Jurkat, Clone E6-1 (cell line): ENCODE measurements around the gene EML3.
"Not testable (repeated sequence)": the region's sequence is repeated elsewhere in the genome, so short reads cannot be mapped to it uniquely, and the experiment has no call there.

ENCODE experiments used
- DNase-seq: peaks from one replicate; pipeline ENCODE4 v3.0.0-alpha.2; 2011; ENCODE audit warnings: low read depth, low spot score
- H3K4me3 ChIP-seq: 2 replicates; pipeline ENCODE4 v1.5.1; 2011; ENCODE audit warnings: mild to moderate bottlenecking, low read length, control low read depth, moderate library complexity

Gene EML3

GRCh38 chr11:62575837-62576236 is 36.7 kb downstream of the EML3 start:
- DNase-seq, result no peak
- H3K4me3 ChIP-seq, result no peak overlapping the region

- DNase-seq, result no peak
- peak overlapping the region; percentile 83; the same call in 1 of the 2 replicates for H3K4me3 ChIP-seq
Observed at GRCh38 chr11:62575156-62575555, 37.4 kb downstream of the EML3 start.

GRCh38 chr11:62574363-62575071 is 38.1 kb downstream of the EML3 start:
- H3K4me3 ChIP-seq, result peak overlapping the region; percentile 83
- DNase-seq, result no peak

GRCh38 chr11:62573592-62574362 is 38.8 kb downstream of the EML3 start, which contains the start of gene EEF1G:
TSS of gene EEF1G (minus strand) at chr11:62573891. CDS start at chr11:62573842, 49 bp downstream.
- H3K4me3 ChIP-seq, result peak within 1 kb of the TSS; percentile 83
- peak; percentile 100 for DNase-seq

- peak overlapping the region; percentile 83 for H3K4me3 ChIP-seq
- no peak for DNase-seq
Observed at GRCh38 chr11:62573006-62573591, 39.5 kb downstream of the EML3 start.

GRCh38 chr11:62572431-62572830 is 40.1 kb downstream of the EML3 start:
- DNase-seq, result no peak
- H3K4me3 ChIP-seq, result peak overlapping the region; percentile 83

GRCh38 chr11:62571493-62571892 is 41.1 kb downstream of the EML3 start:
- DNase-seq, H3K4me3 ChIP-seq: not testable (repeated sequence)

GRCh38 chr11:62570903-62571302 is 41.7 kb downstream of the EML3 start:
- H3K4me3 ChIP-seq, DNase-seq: not testable (repeated sequence)

- DNase-seq, result no peak
- H3K4me3 ChIP-seq, result no peak overlapping the region
Observed at GRCh38 chr11:62569611-62570010, 43.0 kb downstream of the EML3 start.

- H3K4me3 ChIP-seq, result no peak overlapping the region
- DNase-seq, result no peak
Observed at GRCh38 chr11:62567018-62567633, 45.4 kb downstream of the EML3 start.

GRCh38 chr11:62566247-62566646 is 46.3 kb downstream of the EML3 start:
- no peak for DNase-seq
- H3K4me3 ChIP-seq, result no peak overlapping the region

GRCh38 chr11:62565100-62565802 is 47.3 kb downstream of the EML3 start:
- no peak for DNase-seq
- no peak overlapping the region for H3K4me3 ChIP-seq

GRCh38 chr11:62561677-62562230 is 50.8 kb downstream of the EML3 start:
- not testable (repeated sequence) for H3K4me3 ChIP-seq

GRCh38 chr11:62560566-62561103 is 51.9 kb downstream of the EML3 start:
- DNase-seq, result peak; percentile 56
- no peak overlapping the region for H3K4me3 ChIP-seq

More at GRCh38 chr11:62561677-62562230, 50.8 kb downstream of the EML3 start:
- not testable (repeated sequence) for DNase-seq

GRCh38 chr11:62559626-62560025 is 52.9 kb downstream of the EML3 start:
- DNase-seq, result not testable (repeated sequence)

GRCh38 chr11:62559204-62559603 is 53.4 kb downstream of the EML3 start:
- no peak for DNase-seq

More at GRCh38 chr11:62559626-62560025, 52.9 kb downstream of the EML3 start:
- not testable (repeated sequence) for H3K4me3 ChIP-seq

GRCh38 chr11:62558669-62559068 is 53.9 kb downstream of the EML3 start:
- DNase-seq, result no peak
- no peak overlapping the region for H3K4me3 ChIP-seq

More at GRCh38 chr11:62559204-62559603, 53.4 kb downstream of the EML3 start:
- no peak overlapping the region for H3K4me3 ChIP-seq
